Neural cell (in vitro differentiated cells): ENCODE results near the gene CANT1.

Source experiments
- CTCF ChIP-seq: fragments of 450-650 bp; IDR thresholded peaks from 2 replicates; pipeline ENCODE4 v1.5.1; 2014; ENCODE audit warnings: antibody characterized with exemption, mild to moderate bottlenecking, moderate library complexity; ENCODE audit not compliant: poor library complexity, severe bottlenecking
- EP300 ChIP-seq: fragments of 450-650 bp; conservative IDR thresholded peaks from 2 replicates; pipeline ENCODE4 v1.6.1; 2014; ENCODE audit warnings: antibody characterized with exemption, mild to moderate bottlenecking, moderate library complexity; ENCODE audit not compliant: poor library complexity, severe bottlenecking
- EZH2 ChIP-seq: fragments of 200-600, 300-800 bp; shearing (Covaris generic), sonication (generic); IDR thresholded peaks from 2 replicates; pipeline ENCODE4 v1.6.1; 2014; ENCODE audit warnings: antibody characterized with exemption, low read length, borderline replicate concordance, mild to moderate bottlenecking; ENCODE audit not compliant: insufficient read depth, poor library complexity, severe bottlenecking
- POLR2AphosphoS5 ChIP-seq: IDR thresholded peaks from 2 replicates; pipeline ENCODE4 v1.6.1; 2012
- SMC3 ChIP-seq: fragments of 450-650 bp; conservative IDR thresholded peaks from 2 replicates; pipeline ENCODE4 v1.6.1; 2014; ENCODE audit warnings: antibody characterized with exemption, mild to moderate bottlenecking, moderate library complexity; ENCODE audit not compliant: poor library complexity
- TAF1 ChIP-seq: IDR thresholded peaks from 2 replicates; pipeline ENCODE4 v1.6.1; 2012; ENCODE audit warnings: low read depth

GRCh38 chr17:79028496-79029326 lies 19.1 kb upstream of the CANT1 start:
- no peak for TF ChIP-seq SMC3
- no peak for TF ChIP-seq POLR2AphosphoS5
- TF ChIP-seq CTCF: no peak
- no peak for TF ChIP-seq EZH2
- TF ChIP-seq EP300: no peak
- no peak for TF ChIP-seq TAF1
